ENCODE data around the gene TMC5.

The TMC5 gene

DNA sequence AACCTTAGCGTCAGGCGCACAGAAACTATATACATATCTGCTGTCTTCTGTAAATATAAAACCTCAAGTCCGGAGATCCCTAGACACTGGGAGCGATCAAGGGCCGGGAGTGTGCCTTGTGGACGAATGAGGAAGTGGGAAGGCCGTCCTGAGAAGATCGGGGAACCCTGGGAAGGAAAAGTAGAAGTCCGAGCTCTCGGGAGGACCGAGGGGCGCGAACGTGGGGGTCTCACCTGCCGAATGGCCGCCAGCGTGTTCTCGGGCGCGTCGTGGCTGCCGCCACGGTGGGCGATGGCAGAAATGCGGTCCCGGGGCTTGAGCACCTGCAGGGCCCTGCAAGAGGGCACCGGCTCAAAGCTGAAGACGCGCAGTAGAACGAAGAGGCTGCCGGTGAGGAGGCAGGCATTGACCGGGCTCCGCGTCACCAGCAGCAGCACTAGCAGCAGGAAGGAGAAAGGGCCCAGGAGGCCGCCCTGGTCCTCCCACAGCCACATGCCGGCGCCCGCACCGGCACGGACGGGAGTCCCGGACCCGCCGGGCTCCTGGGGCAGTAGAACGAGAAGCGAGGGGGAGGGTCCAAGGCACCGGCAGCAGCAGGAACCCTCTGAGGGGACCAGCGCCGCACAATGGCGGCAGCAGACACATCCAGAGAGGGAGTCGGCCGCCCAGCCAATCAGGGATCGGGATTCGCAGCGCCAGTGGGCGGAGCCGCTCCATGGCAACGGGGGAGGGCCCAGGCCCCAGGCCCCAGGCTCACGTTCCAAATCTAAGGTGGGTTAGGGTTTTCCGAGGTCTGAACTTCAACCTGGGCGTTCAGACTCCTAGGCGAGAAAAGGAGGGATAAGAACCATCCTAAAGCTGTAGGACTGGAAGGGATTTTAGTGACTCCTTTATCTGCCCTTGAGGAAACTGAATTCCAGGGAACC is 104.1 kb downstream of the TMC5 start, which contains the start of gene GDE1:
Gene GDE1, minus strand, starts transcription at position 628 of the 926 bp plus-strand sequence. Its CDS starts 134 bp downstream, at position 494.
- peak within 1 kb of the TSS; percentile 80 for H4K12ac ChIP-seq (ENCODE audit: low read depth, low read length)
- H4K91ac ChIP-seq (ENCODE audit: low read depth, low read length): peak within 1 kb of the TSS; percentile 89
- peaks cover 7% of the 10 kb centered on the region for H3K79me1 ChIP-seq (ENCODE audit: low read length)
- H3K36me3 ChIP-seq (ENCODE audit: control insufficient read depth in 1 of 2, insufficient read depth in 2 of 2, low read length in 2 of 2): peaks cover 0 to 5% of the 10 kb centered on the region in 2 experiments
- DNase-seq: peak; percentile 93 to 94
- H3K9ac ChIP-seq (ENCODE audit: low read length): peak within 1 kb of the TSS; percentile 70
- no peak within 1 kb of the TSS for H3K23ac ChIP-seq (ENCODE audit: low read length)
- H2AFZ ChIP-seq (ENCODE audit: insufficient read depth, low read length, poor library complexity): peak within 1 kb of the TSS; percentile 92
- peak within 1 kb of the TSS; percentile 64 for H3K14ac ChIP-seq (ENCODE audit: low read length)
- H4K8ac ChIP-seq (ENCODE audit: low read depth, low read length): peak within 1 kb of the TSS; percentile 84
- peak within 1 kb of the TSS; percentile 70 for H2BK120ac ChIP-seq (ENCODE audit: insufficient read depth, low read length, poor library complexity)
- peaks cover 2% of the 10 kb centered on the region for H3K9me3 ChIP-seq (ENCODE audit: insufficient read depth, low read depth, low read length)
- peak within 1 kb of the TSS; percentile 54 for H3K27ac ChIP-seq (ENCODE audit: low read depth, low read length)
- no peak within 1 kb of the TSS for H2BK12ac ChIP-seq (ENCODE audit: low read length)
- no CpG with 5 or more reads among the region's 62 CpGs for WGBS (ENCODE audit: extremely low coverage, insufficient coverage, insufficient read length)
- H2AK5ac ChIP-seq (ENCODE audit: low read length): no peak within 1 kb of the TSS
- H2BK5ac ChIP-seq (ENCODE audit: low read depth, low read length, poor library complexity): peak within 1 kb of the TSS; percentile 87
- peak within 1 kb of the TSS; percentile 87 for H3K18ac ChIP-seq (ENCODE audit: low read length)
- H3K27me3 ChIP-seq (ENCODE audit: insufficient read depth, low read length): no peaks in the 10 kb centered on the region
- H3K79me2 ChIP-seq (ENCODE audit: control insufficient read depth, insufficient read depth, low read length, poor library complexity): peaks cover 7% of the 10 kb centered on the region
- peak within 1 kb of the TSS; percentile 90 for H3K4me2 ChIP-seq (ENCODE audit: low read length)
- H3K4me3 ChIP-seq (ENCODE audit: low read depth, low read length): peak within 1 kb of the TSS; percentile 87
- H3K4me1 ChIP-seq (ENCODE audit: control insufficient read depth in 1 of 2, insufficient read depth in 2 of 2, low read length in 2 of 2): peaks cover 0 to 2% of the 10 kb centered on the region in 2 experiments
- H3K4ac ChIP-seq (ENCODE audit: low read depth, low read length): peak within 1 kb of the TSS; percentile 49

DNA sequence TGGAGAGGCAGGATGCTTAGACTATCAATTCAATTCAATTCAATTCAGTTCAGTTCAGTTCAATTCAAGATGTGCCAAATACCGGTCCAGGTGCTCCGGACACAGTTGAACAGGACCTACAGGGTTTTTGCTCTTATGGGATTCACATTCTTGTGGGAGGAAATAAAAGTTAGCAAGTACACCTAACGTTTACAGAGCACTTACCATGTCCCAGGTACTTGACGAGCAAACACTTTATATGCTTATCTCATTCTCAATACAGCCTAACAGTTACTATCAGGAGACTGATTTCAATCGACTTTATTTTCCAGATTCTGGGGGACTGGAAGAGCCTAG is 104.7 kb downstream of the TMC5 start:
- Histone ChIP-seq H3K14ac (ENCODE audit: low read length) (no peak overlapping the region), H3K9me3 (ENCODE audit: insufficient read depth, low read depth, low read length) (peaks cover 2% of the 10 kb centered on the region), H3K4me3 (ENCODE audit: low read depth, low read length) (no peak overlapping the region), H3K4me2 (ENCODE audit: low read length) (peak overlapping the region; percentile 54), H3K4ac (ENCODE audit: low read depth, low read length) (no peak overlapping the region), H3K79me1 (ENCODE audit: low read length) (peaks cover 7% of the 10 kb centered on the region), H2BK5ac (ENCODE audit: low read depth, low read length, poor library complexity) (no peak overlapping the region), H3K27ac (ENCODE audit: low read depth, low read length) (no peak overlapping the region), H2AFZ (ENCODE audit: insufficient read depth, low read length, poor library complexity) (no peak overlapping the region), H2AK5ac (ENCODE audit: low read length) (no peak overlapping the region), H3K23ac (ENCODE audit: low read length) (no peak overlapping the region), H3K18ac (ENCODE audit: low read length) (no peak overlapping the region), H3K27me3 (ENCODE audit: insufficient read depth, low read length) (no peaks in the 10 kb centered on the region), H2BK12ac (ENCODE audit: low read length) (no peak overlapping the region), H4K12ac (ENCODE audit: low read depth, low read length) (no peak overlapping the region), H2BK120ac (ENCODE audit: insufficient read depth, low read length, poor library complexity) (no peak overlapping the region), H3K36me3 (ENCODE audit: control insufficient read depth in 1 of 2, insufficient read depth in 2 of 2, low read length in 2 of 2) (peaks cover 0 to 2% of the 10 kb centered on the region in 2 experiments), H3K9ac (ENCODE audit: low read length) (no peak overlapping the region), H4K91ac (ENCODE audit: low read depth, low read length) (no peak overlapping the region), H4K8ac (ENCODE audit: low read depth, low read length) (peak overlapping the region; percentile 58), H3K79me2 (ENCODE audit: control insufficient read depth, insufficient read depth, low read length, poor library complexity) (peaks cover 7% of the 10 kb centered on the region), H3K4me1 (ENCODE audit: control insufficient read depth in 1 of 2, insufficient read depth in 2 of 2, low read length in 2 of 2) (peaks cover 0 to 2% of the 10 kb centered on the region in 2 experiments)
- no CpG with 5 or more reads among the region's 5 CpGs for WGBS (ENCODE audit: extremely low coverage, insufficient coverage, insufficient read length)
- no peak for DNase-seq

DNA sequence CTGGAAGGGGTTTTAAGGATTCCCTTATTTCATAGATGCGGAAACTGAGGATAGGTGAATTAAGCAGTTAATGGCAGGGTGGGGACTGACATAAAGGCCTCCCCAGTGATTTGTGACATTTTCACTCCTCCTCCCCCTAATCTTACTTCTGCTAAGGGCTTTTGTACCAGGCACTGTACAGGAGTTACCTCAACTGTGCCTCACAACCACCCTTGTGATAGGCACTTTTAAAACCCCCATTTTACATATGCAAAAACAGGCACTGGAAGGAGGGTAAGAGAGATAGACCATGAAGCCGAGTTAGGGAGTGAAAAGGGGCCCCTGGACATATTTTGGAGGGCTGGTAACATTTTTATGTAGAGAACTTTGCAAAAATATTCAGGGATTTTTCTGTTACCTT is 105.1 kb downstream of the TMC5 start:
- Histone ChIP-seq H3K18ac (ENCODE audit: low read length) (no peak overlapping the region), H3K4me3 (ENCODE audit: low read depth, low read length) (no peak overlapping the region), H3K4me1 (ENCODE audit: control insufficient read depth in 1 of 2, insufficient read depth in 2 of 2, low read length in 2 of 2) (peaks cover 0 to 2% of the 10 kb centered on the region in 2 experiments), H4K8ac (ENCODE audit: low read depth, low read length) (no peak overlapping the region), H3K27me3 (ENCODE audit: insufficient read depth, low read length) (no peaks in the 10 kb centered on the region), H3K79me1 (ENCODE audit: low read length) (peaks cover 7% of the 10 kb centered on the region), H3K4me2 (ENCODE audit: low read length) (no peak overlapping the region), H3K4ac (ENCODE audit: low read depth, low read length) (no peak overlapping the region), H2BK12ac (ENCODE audit: low read length) (no peak overlapping the region), H3K23ac (ENCODE audit: low read length) (no peak overlapping the region), H3K14ac (ENCODE audit: low read length) (no peak overlapping the region), H2AFZ (ENCODE audit: insufficient read depth, low read length, poor library complexity) (no peak overlapping the region), H4K12ac (ENCODE audit: low read depth, low read length) (no peak overlapping the region), H2AK5ac (ENCODE audit: low read length) (no peak overlapping the region), H4K91ac (ENCODE audit: low read depth, low read length) (no peak overlapping the region), H3K9ac (ENCODE audit: low read length) (no peak overlapping the region), H3K36me3 (ENCODE audit: control insufficient read depth in 1 of 2, insufficient read depth in 2 of 2, low read length in 2 of 2) (peaks cover 0 to 2% of the 10 kb centered on the region in 2 experiments), H3K9me3 (ENCODE audit: insufficient read depth, low read depth, low read length) (peaks cover 2% of the 10 kb centered on the region), H2BK120ac (ENCODE audit: insufficient read depth, low read length, poor library complexity) (no peak overlapping the region), H2BK5ac (ENCODE audit: low read depth, low read length, poor library complexity) (no peak overlapping the region), H3K27ac (ENCODE audit: low read depth, low read length) (no peak overlapping the region), H3K79me2 (ENCODE audit: control insufficient read depth, insufficient read depth, low read length, poor library complexity) (peaks cover 7% of the 10 kb centered on the region)
- no CpG with 5 or more reads among the region's 2 CpGs for WGBS (ENCODE audit: extremely low coverage, insufficient coverage, insufficient read length)
- no peak for DNase-seq

DNA sequence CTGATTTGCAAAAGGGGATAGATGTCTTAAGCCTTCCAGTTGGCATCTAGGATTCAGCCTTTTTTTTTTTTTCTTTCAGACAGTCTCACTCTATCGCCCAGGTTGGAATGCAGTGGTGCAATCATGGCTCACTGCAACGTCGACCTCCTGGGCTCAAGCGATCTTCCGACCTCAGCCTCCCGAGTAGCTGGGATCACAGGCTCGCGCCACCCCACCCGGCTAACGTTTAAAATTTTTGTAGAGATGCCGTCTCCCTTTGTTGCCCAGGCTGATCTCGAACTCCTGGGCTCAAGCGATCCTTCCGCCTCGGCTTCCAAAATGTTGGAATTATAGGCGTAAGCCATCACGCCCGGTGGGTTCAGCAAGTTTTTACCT is 105.5 kb downstream of the TMC5 start:
- Histone ChIP-seq H3K4ac (ENCODE audit: low read depth, low read length) (no peak overlapping the region), H3K23ac (ENCODE audit: low read length) (no peak overlapping the region), H3K79me2 (ENCODE audit: control insufficient read depth, insufficient read depth, low read length, poor library complexity) (peaks cover 7% of the 10 kb centered on the region), H3K27ac (ENCODE audit: low read depth, low read length) (no peak overlapping the region), H3K4me2 (ENCODE audit: low read length) (no peak overlapping the region), H4K12ac (ENCODE audit: low read depth, low read length) (no peak overlapping the region), H3K18ac (ENCODE audit: low read length) (no peak overlapping the region), H4K91ac (ENCODE audit: low read depth, low read length) (no peak overlapping the region), H2BK12ac (ENCODE audit: low read length) (peak overlapping the region; percentile 17), H3K4me3 (ENCODE audit: low read depth, low read length) (no peak overlapping the region), H3K79me1 (ENCODE audit: low read length) (peaks cover 7% of the 10 kb centered on the region), H2AK5ac (ENCODE audit: low read length) (no peak overlapping the region), H2BK120ac (ENCODE audit: insufficient read depth, low read length, poor library complexity) (peak overlapping the region; percentile 43), H2BK5ac (ENCODE audit: low read depth, low read length, poor library complexity) (no peak overlapping the region), H3K36me3 (ENCODE audit: control insufficient read depth in 1 of 2, insufficient read depth in 2 of 2, low read length in 2 of 2) (peaks cover 0 to 2% of the 10 kb centered on the region in 2 experiments), H4K8ac (ENCODE audit: low read depth, low read length) (peak overlapping the region; percentile 48), H3K4me1 (ENCODE audit: control insufficient read depth in 1 of 2, insufficient read depth in 2 of 2, low read length in 2 of 2) (peaks cover 0 to 2% of the 10 kb centered on the region in 2 experiments), H2AFZ (ENCODE audit: insufficient read depth, low read length, poor library complexity) (peak overlapping the region; percentile 56), H3K14ac (ENCODE audit: low read length) (no peak overlapping the region), H3K27me3 (ENCODE audit: insufficient read depth, low read length) (no peaks in the 10 kb centered on the region), H3K9me3 (ENCODE audit: insufficient read depth, low read depth, low read length) (peaks cover 2% of the 10 kb centered on the region), H3K9ac (ENCODE audit: low read length) (no peak overlapping the region)
- peak; percentile 65 to 73 for DNase-seq
- WGBS (ENCODE audit: extremely low coverage, insufficient coverage, insufficient read length): no CpG with 5 or more reads among the region's 18 CpGs
